GM18907 (cell line): ENCODE results near the gene POLR3A.
"Not testable (repeated sequence)": the region's sequence is repeated elsewhere in the genome, so short reads cannot be mapped to it uniquely, and the experiment has no call there.

Source experiments
- ATAC-seq: cut with Tn5 transposase; IDR thresholded peaks from one replicate; pipeline ENCODE4 v1.9.1; 2021; ENCODE audit warnings: mild to moderate bottlenecking, moderate library complexity; ENCODE audit not compliant: unreplicated experiment

Gene POLR3A

GRCh38 chr10:78029269-78030226, at the start of gene POLR3A:
Gene POLR3A, minus strand, starts transcription at chr10:78029515. Its CDS starts 108 bp downstream, at chr10:78029407.
- ATAC-seq, result peak; percentile 64

DNA sequence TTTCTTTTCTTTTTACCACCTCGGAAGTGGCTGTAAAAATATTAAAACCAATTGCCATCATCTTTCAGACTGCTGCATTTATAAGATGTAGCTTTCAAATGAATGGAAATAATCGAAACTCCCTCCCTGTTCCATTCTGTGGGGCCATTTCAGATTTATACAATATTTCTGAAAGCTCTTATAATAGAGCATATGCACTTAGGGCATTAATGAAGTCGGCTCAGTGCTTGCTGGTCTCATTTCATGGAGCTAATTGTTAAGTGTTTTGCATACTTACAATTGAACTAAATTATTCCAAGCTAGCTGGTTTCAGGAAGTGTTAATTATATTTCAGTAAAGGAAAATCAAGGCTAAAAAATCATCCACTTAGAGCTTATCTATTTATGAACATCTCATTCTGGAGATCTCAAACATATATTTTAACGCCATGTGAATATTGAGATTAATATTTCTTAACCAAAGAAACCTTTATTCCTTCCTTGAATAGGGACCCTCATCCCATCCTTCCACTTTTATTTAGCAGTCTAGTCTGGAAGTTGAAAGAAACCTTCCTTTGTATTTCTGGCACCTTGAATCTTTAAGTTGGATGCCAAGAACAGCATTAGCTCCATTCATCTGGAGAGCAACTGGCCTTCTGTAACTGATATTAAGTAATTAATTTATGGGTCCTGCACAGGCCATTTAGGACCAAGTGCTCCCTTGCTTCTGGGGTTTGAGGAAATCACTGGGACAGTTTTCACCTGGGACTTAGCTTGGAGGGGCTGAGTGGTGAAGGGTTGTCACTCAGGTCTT, 49.4 kb upstream of the POLR3A start:
- no peak for ATAC-seq

- ATAC-seq, result not testable (repeated sequence)
Measured at GRCh38 chr10:78075806-78076205, 46.5 kb upstream of the POLR3A start.

DNA sequence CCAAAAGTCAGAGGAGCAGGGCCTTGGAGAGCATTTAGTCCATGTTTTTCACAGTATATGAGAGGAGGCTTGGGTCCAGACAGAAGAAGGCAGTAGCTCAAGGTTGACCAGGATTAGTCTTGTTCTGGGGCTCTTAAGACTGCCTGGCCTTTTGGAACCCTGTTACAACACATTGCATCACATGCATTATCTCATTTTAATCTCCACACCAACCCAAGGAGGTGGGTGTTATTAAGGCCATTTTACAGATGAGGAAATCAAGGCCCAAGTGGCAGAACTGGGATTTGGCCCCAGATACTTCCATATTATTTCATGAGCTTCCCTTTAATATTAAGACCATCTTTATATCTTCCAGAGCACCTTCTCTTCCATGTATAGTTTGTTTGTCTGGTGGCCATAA, 43.2 kb upstream of the POLR3A start:
- no peak for ATAC-seq

DNA sequence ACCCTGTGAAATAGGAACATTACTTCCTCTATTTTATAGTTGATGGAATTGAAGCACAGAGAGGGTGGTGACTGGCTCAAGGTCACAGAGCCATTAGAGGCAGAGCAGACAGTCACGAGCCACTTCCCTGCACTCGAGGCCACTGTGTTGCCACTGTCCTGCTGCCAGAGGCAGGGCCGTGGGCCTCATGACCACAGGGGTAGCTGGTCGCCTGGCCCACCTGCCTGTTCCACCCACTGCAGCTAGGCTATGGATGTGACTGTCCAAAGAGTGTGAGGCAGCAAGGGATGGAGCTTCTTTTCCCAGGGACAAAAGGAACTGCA, 42.5 kb upstream of the POLR3A start:
- ATAC-seq, result no peak

DNA sequence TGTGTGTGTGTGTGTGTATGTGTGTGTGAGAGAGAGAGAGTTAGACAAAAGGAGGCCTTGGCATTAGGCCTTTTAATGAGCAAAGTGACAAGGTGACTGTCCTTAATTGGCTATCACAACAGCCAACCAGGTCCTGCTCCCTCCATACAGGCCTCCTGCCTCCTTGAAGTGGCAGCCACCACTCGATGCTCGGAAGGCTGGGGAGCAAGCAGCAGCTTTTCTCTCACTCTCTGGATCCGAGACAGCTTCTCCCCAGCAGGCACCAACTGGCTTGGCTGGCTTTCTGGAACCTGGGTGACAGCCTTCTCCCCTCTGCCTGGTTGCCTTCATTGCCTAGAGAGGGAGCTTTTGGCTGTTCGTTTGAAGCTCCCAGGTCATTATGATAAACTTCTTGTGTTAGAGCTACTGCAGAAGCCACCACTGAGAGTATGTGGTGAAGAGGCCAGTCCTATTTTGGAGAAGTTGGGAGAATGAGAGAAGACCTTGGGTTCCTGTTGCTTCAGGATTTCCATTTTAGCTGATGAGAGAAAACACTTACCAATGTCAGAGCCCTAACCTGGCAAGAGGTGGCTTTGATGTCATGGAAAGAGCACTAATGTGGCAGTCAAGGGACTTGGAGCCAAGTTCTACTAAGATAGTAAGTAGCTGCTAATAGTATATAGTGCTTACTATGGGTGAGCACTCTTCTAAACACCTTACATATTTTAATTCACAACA, 42.0 kb upstream of the POLR3A start:
- ATAC-seq, result no peak

GRCh38 chr10:78070726-78071125, 41.4 kb upstream of the POLR3A start:
- no peak for ATAC-seq

DNA sequence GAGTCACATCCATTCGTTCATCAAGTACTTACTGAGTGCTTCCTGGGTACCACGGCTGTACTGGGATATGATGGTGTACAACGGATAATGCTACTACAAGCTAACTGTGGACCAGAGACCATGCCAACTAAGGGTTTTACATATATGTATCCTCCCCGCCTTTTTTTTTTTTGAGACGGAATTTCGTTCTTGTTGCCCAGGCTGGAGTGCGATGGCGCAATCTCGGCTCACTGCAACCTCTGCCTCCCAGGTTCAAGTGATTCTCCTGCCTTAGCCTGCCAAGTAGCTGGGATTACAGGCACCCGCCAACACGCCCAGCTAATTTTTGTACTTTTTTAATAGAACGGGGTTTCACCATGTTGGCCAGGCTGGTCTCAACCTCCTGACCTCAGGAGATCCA, 40.7 kb upstream of the POLR3A start:
- ATAC-seq, result not testable (repeated sequence)

GRCh38 chr10:78069151-78069550, 39.8 kb upstream of the POLR3A start:
- ATAC-seq, result no peak

GRCh38 chr10:78066728-78067430, 37.6 kb upstream of the POLR3A start:
- ATAC-seq, result no peak

DNA sequence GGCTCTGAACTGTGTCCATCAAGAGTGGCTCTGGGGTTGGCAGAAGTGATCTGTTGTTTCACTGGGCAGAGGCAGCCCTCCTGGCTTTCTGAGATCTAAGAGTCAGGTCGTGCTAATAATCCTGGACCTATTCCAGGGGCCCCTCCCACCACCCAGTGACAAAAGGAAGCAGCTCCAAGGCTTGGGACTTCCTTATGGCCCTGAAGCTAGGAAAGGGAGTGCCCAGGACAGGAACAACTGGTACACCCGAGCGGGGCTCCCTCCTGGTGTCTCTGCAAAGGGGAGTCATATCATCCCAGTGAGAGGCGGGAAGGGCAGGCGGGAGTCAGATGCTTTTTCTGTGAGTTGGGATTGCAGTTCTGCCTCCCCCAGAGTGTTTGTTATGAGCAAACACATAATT, 36.7 kb upstream of the POLR3A start:
- ATAC-seq, result no peak

GRCh38 chr10:78065611-78066010, 36.3 kb upstream of the POLR3A start:
- ATAC-seq, result no peak

DNA sequence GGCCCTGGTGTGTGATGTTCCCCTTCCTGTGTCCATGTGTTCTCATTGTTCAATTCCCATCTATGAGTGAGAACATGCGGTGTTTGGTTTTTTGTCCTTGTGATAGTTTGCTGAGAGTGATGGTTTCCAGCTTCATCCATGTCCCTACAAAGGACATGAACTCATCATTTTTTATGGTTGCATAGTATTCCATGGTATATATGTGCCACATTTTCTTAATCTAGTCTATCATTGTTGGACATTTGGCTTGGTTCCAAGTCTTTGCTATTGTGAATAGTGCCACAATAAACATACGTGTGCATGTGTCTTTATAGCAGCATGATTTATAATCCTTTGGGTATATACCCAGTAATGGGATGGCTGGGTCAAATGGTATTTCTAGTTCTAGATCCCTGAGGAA, 35.6 kb upstream of the POLR3A start:
- not testable (repeated sequence) for ATAC-seq

- no peak for ATAC-seq
Measured at GRCh38 chr10:78063236-78063635, 33.9 kb upstream of the POLR3A start.

DNA sequence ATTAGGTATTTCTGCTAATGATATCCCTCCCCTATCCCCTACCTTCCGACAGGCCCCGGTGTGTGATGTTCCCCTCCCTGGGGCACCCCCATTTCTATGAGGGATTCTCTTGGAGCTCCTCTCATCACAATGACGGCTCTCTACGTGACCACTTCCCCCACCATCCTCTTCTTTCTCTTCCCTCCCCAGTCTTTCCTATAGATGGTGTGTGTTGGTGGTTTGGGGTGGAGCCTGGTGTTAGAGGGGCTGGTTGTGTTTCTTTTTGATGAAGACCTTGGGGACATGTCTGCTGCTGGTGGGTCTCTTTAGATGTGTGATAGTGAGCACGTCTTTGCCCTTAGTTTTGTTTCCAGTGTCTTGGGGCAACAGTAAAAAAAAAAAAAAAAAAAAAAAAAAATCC, 33.0 kb upstream of the POLR3A start:
- ATAC-seq, result no peak

GRCh38 chr10:78059906-78060702, 30.8 kb upstream of the POLR3A start:
- no peak for ATAC-seq

DNA sequence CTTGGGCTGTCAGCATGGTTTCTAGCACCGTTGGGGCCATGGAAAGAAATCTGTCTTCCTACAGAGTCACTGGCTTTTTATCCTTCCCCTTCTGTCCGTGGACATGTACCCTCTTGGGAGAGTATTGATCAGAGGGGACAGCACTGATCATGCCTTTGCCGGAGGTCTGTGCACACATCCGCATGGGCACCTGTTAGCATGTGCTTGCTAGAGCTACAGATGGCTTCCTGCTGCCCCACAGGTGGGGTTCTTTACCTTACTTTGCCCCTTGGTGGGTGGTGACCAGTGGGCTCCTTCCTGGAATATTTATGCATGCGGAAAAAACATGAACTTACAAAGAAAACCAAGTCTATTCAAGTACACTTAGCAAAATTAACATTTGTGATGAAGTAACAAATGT, 29.2 kb upstream of the POLR3A start:
- no peak for ATAC-seq

GRCh38 chr10:78053211-78053868, 24.0 kb upstream of the POLR3A start:
- no peak for ATAC-seq

GRCh38 chr10:78049851-78050250, 20.5 kb upstream of the POLR3A start:
- ATAC-seq, result no peak
